Measurements from ENCODE around the gene ANKRD63. TPM values are rescaled to one million over a fixed set of nuclear protein-coding genes. Genes with fewer than 3 reads are reported as not detected.

The ANKRD63 gene
- total RNA-seq, 1 experiment from 2014 or later = 2.5 TPM

DNA sequence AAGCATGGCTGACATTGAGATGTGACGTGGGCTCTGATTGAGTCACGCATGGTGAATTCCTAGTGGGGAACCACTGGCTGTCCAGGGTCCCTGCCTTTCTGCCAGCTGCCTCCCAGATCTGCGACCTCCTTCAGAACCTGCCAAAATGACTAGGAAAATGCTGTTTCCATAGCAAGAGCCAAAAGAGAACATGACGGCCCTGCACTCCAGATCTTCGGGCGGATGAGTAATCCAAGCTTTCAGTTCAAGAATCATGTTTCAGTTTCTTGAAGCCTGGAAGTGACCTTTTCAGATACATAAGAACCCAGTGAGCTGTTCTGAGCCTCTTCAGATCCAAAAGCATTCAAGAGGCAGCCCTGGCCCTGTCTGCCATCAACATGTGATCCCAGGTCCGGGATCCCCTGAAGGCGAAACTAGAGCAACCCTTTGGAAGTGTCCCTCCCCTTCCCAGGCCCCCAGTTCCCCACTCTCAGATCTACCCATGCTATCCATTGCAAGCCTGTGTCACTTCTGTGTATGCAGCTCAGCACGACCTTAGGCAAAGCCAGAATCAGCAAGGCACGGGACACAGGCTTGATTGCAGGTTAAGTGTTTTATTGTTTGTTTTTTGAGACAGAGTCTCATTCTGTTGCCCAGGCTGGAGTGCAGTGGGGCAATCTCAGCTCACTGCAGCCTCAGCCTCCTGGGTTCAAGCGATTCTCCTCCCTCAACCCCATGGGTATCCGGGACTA, 19.7 kb downstream of the ANKRD63 start:
- ChIA-PET CTCF (interaction anchor here (0.6 to 1.6 kb wide), 2 partner anchors 16 to 356 kb away, joined by 3 to 8 read pairs; no protein-coding TSS in a partner anchor), POLR2A (ENCODE audit: low non-redundant PET) (no interaction called here)
- Histone ChIP-seq H3K27me3 (replicated peaks; ENCODE audit: insufficient read depth, low read depth, low read length, poor library complexity) (no peaks in the 10 kb centered on the region), H3K27ac (ENCODE audit: low read depth, low read length, poor library complexity, severe bottlenecking) (no peak overlapping the region), H3K9me3 (ENCODE audit: low read depth, low read length, poor library complexity, severe bottlenecking) (no peaks in the 10 kb centered on the region), H3K4me3 (ENCODE audit: low read depth, low read length, poor library complexity, severe bottlenecking) (no peak overlapping the region), H3K36me3 (ENCODE audit: insufficient read depth, low read length, poor library complexity, severe bottlenecking) (no peaks in the 10 kb centered on the region), H3K4me1 (ENCODE audit: insufficient read depth, low read length, poor library complexity, severe bottlenecking) (peaks cover 10% of the 10 kb centered on the region)
- no TSS peak for BruUV-seq (replicated peaks)
- intact Hi-C loops (cut with micrococcal nuclease; ENCODE audit: unreplicated experiment) = no loop called here
- TF ChIP-seq CTCF (conservative IDR thresholded peaks at IDR 0.05; ENCODE audit: low read depth, low read length) (no peak), EZH2 (IDR thresholded peaks at IDR 0.05; ENCODE audit: borderline replicate concordance, low read depth, low read length, poor library complexity, severe bottlenecking) (no peak)
- DNase-seq (ENCODE audit: low spot score) = no peak

DNA sequence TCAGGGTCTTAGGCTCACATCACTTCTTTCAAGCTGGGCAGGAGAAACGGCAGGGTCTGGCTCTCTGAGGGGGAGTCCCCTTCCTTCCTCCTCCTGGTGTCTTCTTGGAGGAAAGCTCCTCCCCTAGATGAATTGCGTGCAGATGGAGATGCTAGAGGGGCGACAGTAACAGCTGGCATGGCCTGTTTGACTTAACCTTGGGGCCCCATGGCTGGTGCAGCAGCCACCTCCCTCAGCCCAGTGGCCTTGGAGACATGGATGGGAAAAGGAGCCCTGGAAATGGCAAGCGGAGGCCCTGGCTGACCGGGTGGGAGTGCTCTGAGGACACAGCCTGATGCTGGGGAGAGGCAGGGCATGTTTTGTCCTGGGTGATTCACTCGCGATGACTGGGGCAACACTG, 23.8 kb downstream of the ANKRD63 start:
- POLR2A ChIA-PET (ENCODE audit: low non-redundant PET) = no interaction called here

DNA sequence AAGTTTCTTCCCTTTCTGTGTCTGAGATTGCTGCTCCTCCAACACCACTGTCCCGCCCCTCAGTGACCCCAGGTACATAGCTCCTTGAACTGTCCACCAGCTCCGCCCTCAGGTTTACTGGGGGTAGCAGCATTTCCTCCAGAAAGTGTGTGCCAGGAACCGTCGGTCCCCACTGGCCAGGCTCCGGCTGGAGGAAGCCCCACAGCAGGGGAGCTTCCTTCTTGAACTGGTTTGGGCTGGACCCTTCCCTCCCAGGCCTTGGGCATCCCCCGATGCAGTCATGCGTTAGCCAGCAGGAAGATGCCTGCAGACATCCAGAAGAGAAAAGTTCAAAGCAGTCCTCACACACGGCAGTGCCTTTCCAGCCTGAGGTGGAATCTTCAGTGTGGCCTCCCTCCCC, 24.3 kb downstream of the ANKRD63 start:
- no peak for DNase-seq (ENCODE audit: low spot score)
- intact Hi-C loops (cut with micrococcal nuclease; ENCODE audit: unreplicated experiment) = no loop called here
- ChIA-PET POLR2A (ENCODE audit: low non-redundant PET) (no interaction called here), CTCF (no interaction called here)
- Histone ChIP-seq H3K27me3 (replicated peaks; ENCODE audit: insufficient read depth, low read depth, low read length, poor library complexity) (no peaks in the 10 kb centered on the region), H3K27ac (ENCODE audit: low read depth, low read length, poor library complexity, severe bottlenecking) (no peak overlapping the region), H3K9me3 (ENCODE audit: low read depth, low read length, poor library complexity, severe bottlenecking) (no peaks in the 10 kb centered on the region), H3K4me3 (ENCODE audit: low read depth, low read length, poor library complexity, severe bottlenecking) (no peak overlapping the region), H3K36me3 (ENCODE audit: insufficient read depth, low read length, poor library complexity, severe bottlenecking) (no peaks in the 10 kb centered on the region), H3K4me1 (ENCODE audit: insufficient read depth, low read length, poor library complexity, severe bottlenecking) (peaks cover 1% of the 10 kb centered on the region)
- TF ChIP-seq CTCF (conservative IDR thresholded peaks at IDR 0.05; ENCODE audit: low read depth, low read length) (no peak), EZH2 (IDR thresholded peaks at IDR 0.05; ENCODE audit: borderline replicate concordance, low read depth, low read length, poor library complexity, severe bottlenecking) (no peak)
- no TSS peak for BruUV-seq (replicated peaks)

More for the DNA sequence above, 23.8 kb downstream of the ANKRD63 start:
- Histone ChIP-seq H3K27ac (ENCODE audit: low read depth, low read length, poor library complexity, severe bottlenecking) (no peak overlapping the region), H3K9me3 (ENCODE audit: low read depth, low read length, poor library complexity, severe bottlenecking) (no peaks in the 10 kb centered on the region), H3K27me3 (replicated peaks; ENCODE audit: insufficient read depth, low read depth, low read length, poor library complexity) (no peaks in the 10 kb centered on the region), H3K4me3 (ENCODE audit: low read depth, low read length, poor library complexity, severe bottlenecking) (no peak overlapping the region), H3K36me3 (ENCODE audit: insufficient read depth, low read length, poor library complexity, severe bottlenecking) (no peaks in the 10 kb centered on the region), H3K4me1 (ENCODE audit: insufficient read depth, low read length, poor library complexity, severe bottlenecking) (peaks cover 1% of the 10 kb centered on the region)
- TF ChIP-seq CTCF (conservative IDR thresholded peaks at IDR 0.05; ENCODE audit: low read depth, low read length) (no peak), EZH2 (IDR thresholded peaks at IDR 0.05; ENCODE audit: borderline replicate concordance, low read depth, low read length, poor library complexity, severe bottlenecking) (no peak)
- intact Hi-C loops (cut with micrococcal nuclease; ENCODE audit: unreplicated experiment) = no loop called here
- CTCF ChIA-PET = no interaction called here
- DNase-seq (ENCODE audit: low spot score) = no peak
- no TSS peak for BruUV-seq (replicated peaks)

Measured in A673 (cell line).